HL-60/S4 treated with retinoic acid at 250 ng/mL for 4 days and 3 days (cell line): ENCODE measurements around the gene SETMAR.

ENCODE experiments used
- in situ Hi-C: fragments of 300-500 bp; cut with MboI; formaldehyde crosslinking; loops from 2 replicates; pipeline ENCODE4 v1.7.0; 2022; ENCODE audit warnings: low sequenced_read_pairs

SETMAR gene

GRCh38 chr3:4341336-4341675 lies 38.1 kb downstream of the SETMAR start:
- in situ Hi-C loops = loop anchor here (25.0 kb wide), 1 partner anchor 721 kb away; no protein-coding TSS in a partner anchor

GRCh38 chr3:4343258-4343657 lies 40.1 kb downstream of the SETMAR start:
- in situ Hi-C loops = loop anchor here (25.0 kb wide), 1 partner anchor 719 kb away; no protein-coding TSS in a partner anchor

GRCh38 chr3:4350789-4351163 lies 47.6 kb downstream of the SETMAR start:
- in situ Hi-C loops = no loop called here

GRCh38 chr3:4351164-4351855 lies 48.1 kb downstream of the SETMAR start:
- in situ Hi-C loops = no loop called here

GRCh38 chr3:4351872-4352271 lies 48.7 kb downstream of the SETMAR start:
- in situ Hi-C loops = no loop called here

GRCh38 chr3:4355401-4356219 lies 52.4 kb downstream of the SETMAR start:
- in situ Hi-C loops = no loop called here

GRCh38 chr3:4356220-4356540 lies 53.0 kb downstream of the SETMAR start:
- in situ Hi-C loops = no loop called here

GRCh38 chr3:4356546-4357410 lies 53.6 kb downstream of the SETMAR start:
- in situ Hi-C loops = no loop called here

- in situ Hi-C loops = no loop called here
These were observed 55.1 kb downstream of the SETMAR start for GRCh38 chr3:4358273-4358672.

GRCh38 chr3:4359805-4360502 lies 56.8 kb downstream of the SETMAR start:
- in situ Hi-C loops = no loop called here

GRCh38 chr3:4360817-4361216 lies 57.6 kb downstream of the SETMAR start:
- in situ Hi-C loops = no loop called here

GRCh38 chr3:4362523-4362922 lies 59.4 kb downstream of the SETMAR start:
- in situ Hi-C loops = no loop called here
